MCF 10A (cell line): ENCODE measurements around the gene PTCHD1. TPM values are rescaled to one million over a fixed set of nuclear protein-coding genes. Genes with fewer than 3 reads are reported as not detected.

Experiments
- Bru-seq: library from RNA; stranded (reverse); fragments of 400-500 nt; gene quantifications from one replicate; lab custom pipeline; 2021; lab: Mats Ljungman, UMichigan
- BruChase-seq, 2 experiments: library from RNA; stranded (reverse); fragments of 400-500 nt; gene quantifications; one replicate each; lab custom pipeline; 2021; lab: Mats Ljungman, UMichigan
- BruUV-seq: library from RNA; stranded (reverse); fragments of 400-500 nt; replicated peaks from 2 replicates; lab custom pipeline; 2021; lab: Mats Ljungman, UMichigan
- CTCF ChIA-PET: fragments of 300-600 bp; sonication (Branson Sonifier 250); formaldehyde crosslinking; extraction: SDS; loops from one replicate; lab custom pipeline; 2021; ENCODE audit warnings: antibody characterized with exemption, inconsistent platforms; lab: Yijun Ruan, JAX
- POLR2A ChIA-PET: fragments of 300-600, 350-650 bp; sonication (Branson Sonifier 250); formaldehyde crosslinking; extraction: SDS; loops from one replicate; lab custom pipeline; 2020; ENCODE audit warnings: antibody characterized with exemption, inconsistent platforms; lab: Yijun Ruan, JAX
- DNase-seq: peaks from one replicate; pipeline ENCODE4 v3.0.0-alpha.2; 2018; ENCODE audit not compliant: unreplicated experiment
- H3K27ac Mint-ChIP-seq: one replicate; pipeline ENCODE4 v1.8.0; 2022; ENCODE audit warnings: mild to moderate bottlenecking, low read depth, mixed read lengths; ENCODE audit not compliant: unreplicated experiment
- H3K27me3 Mint-ChIP-seq: one replicate; pipeline ENCODE4 v1.8.0; 2022; ENCODE audit warnings: mixed read lengths; ENCODE audit not compliant: insufficient read depth, unreplicated experiment
- H3K36me3 Mint-ChIP-seq: one replicate; pipeline ENCODE4 v1.8.0; 2022; ENCODE audit warnings: mild to moderate bottlenecking, moderate library complexity, mixed read lengths; ENCODE audit not compliant: insufficient read depth, unreplicated experiment
- H3K4me1 Mint-ChIP-seq: one replicate; pipeline ENCODE4 v1.8.0; 2022; ENCODE audit warnings: mixed read lengths; ENCODE audit not compliant: insufficient read depth, unreplicated experiment
- H3K4me3 Mint-ChIP-seq: one replicate; pipeline ENCODE4 v1.8.0; 2022; ENCODE audit warnings: mild to moderate bottlenecking, moderate library complexity, mixed read lengths; ENCODE audit not compliant: unreplicated experiment
- H3K9me3 Mint-ChIP-seq: one replicate; pipeline ENCODE4 v1.8.0; 2022; ENCODE audit warnings: mixed read lengths; ENCODE audit not compliant: unreplicated experiment
- CTCF ChIP-seq: fragments of 200-600 bp; IDR thresholded peaks from one replicate; pipeline ENCODE4 v1.8.0; 2022; ENCODE audit warnings: antibody characterized with exemption, mild to moderate bottlenecking; ENCODE audit not compliant: unreplicated experiment
- intact Hi-C: fragments of 100-400 bp; cut with micrococcal nuclease; formaldehyde crosslinking; loops from 2 replicates; pipeline ENCODE4 v1.14.1; 2022
- long read RNA-seq: library from polyadenylated mRNA; stranded (forward); transcript quantifications from one replicate; pipeline ENCODE4 v2.0.0, GENCODE V29; 2022
- total RNA-seq: library from RNA; stranded (reverse); gene quantifications from 2 replicates; pipeline ENCODE4 v1.2.3, GENCODE V29; 2022

Gene PTCHD1
- total RNA-seq (not detected in 2 replicates), Bru-seq, nascent RNA (percentile 1 among the genes with signal in this experiment), BruChase-seq, experiment 1, labeled RNA remaining after a 6-hour chase (not detected), BruChase-seq, experiment 2, labeled RNA remaining after a 2-hour chase (not detected)
- long read RNA-seq, result 0 reads

- no TSS peak for BruUV-seq
- CTCF ChIA-PET, result no interaction called here
- Mint-ChIP-seq H3K4me1 (no peaks in the 10 kb centered on the region), H3K9me3 (no peaks in the 10 kb centered on the region), H3K27me3 (peaks cover 77% of the 10 kb centered on the region), H3K36me3 (peaks cover 6% of the 10 kb centered on the region), H3K27ac (no peak within 1 kb of the TSS), H3K4me3 (no peak within 1 kb of the TSS)
- POLR2A ChIA-PET, result no interaction called here
- no peak for DNase-seq
- intact Hi-C loops, result no loop called here
- no peak for TF ChIP-seq CTCF
Measured at GRCh38 chrX:23334848-23335599, at the start of gene PTCHD1. Gene PTCHD1, plus strand, starts transcription at chrX:23334849. Its CDS starts 27 bp downstream, at chrX:23334876.

- no TSS peak for BruUV-seq
- H3K9me3 Mint-ChIP-seq, result no peaks in the 10 kb centered on the region
- no peak for DNase-seq
- ChIA-PET POLR2A (no interaction called here), CTCF (no interaction called here)
- intact Hi-C loops, result no loop called here
- no peak overlapping the region for H3K27ac Mint-ChIP-seq
- H3K36me3 Mint-ChIP-seq, result no peaks in the 10 kb centered on the region
- peaks cover 21% of the 10 kb centered on the region for H3K27me3 Mint-ChIP-seq
- TF ChIP-seq CTCF, result no peak
- no peak overlapping the region for H3K4me3 Mint-ChIP-seq
- no peaks in the 10 kb centered on the region for H3K4me1 Mint-ChIP-seq
Measured at GRCh38 chrX:23286731-23287130, 47.9 kb upstream of the PTCHD1 start.

GRCh38 chrX:23287191-23287725 lies 47.4 kb upstream of the PTCHD1 start:
- Mint-ChIP-seq H3K36me3 (no peaks in the 10 kb centered on the region), H3K9me3 (no peaks in the 10 kb centered on the region), H3K4me3 (no peak overlapping the region), H3K27ac (no peak overlapping the region), H3K27me3 (peaks cover 15% of the 10 kb centered on the region), H3K4me1 (no peaks in the 10 kb centered on the region)
- BruUV-seq, result no TSS peak
- TF ChIP-seq CTCF, result no peak
- ChIA-PET CTCF (no interaction called here), POLR2A (no interaction called here)
- DNase-seq, result no peak
- intact Hi-C loops, result no loop called here

- no peak overlapping the region for H3K4me3 Mint-ChIP-seq
- no TSS peak for BruUV-seq
- no peak for DNase-seq
- H3K36me3 Mint-ChIP-seq, result no peaks in the 10 kb centered on the region
- H3K27me3 Mint-ChIP-seq, result peaks cover 19% of the 10 kb centered on the region
- ChIA-PET CTCF (no interaction called here), POLR2A (no interaction called here)
- H3K9me3 Mint-ChIP-seq, result no peaks in the 10 kb centered on the region
- intact Hi-C loops, result no loop called here
- H3K27ac Mint-ChIP-seq, result no peak overlapping the region
- no peaks in the 10 kb centered on the region for H3K4me1 Mint-ChIP-seq
- no peak for TF ChIP-seq CTCF
Measured at GRCh38 chrX:23292354-23292987, 42.2 kb upstream of the PTCHD1 start.
